CD4-positive, alpha-beta T cell treated with Interferon alpha-2 for 1 hour (primary cell): ENCODE results near the gene PSTPIP1.

Experiments used
- DNase-seq, 2 donors: peaks; one replicate each; pipeline ENCODE4 v3.0.0-alpha.2; 2020 to 2022

PSTPIP1 gene

GRCh38 chr15:77032052-77032646 is 37.2 kb downstream of the PSTPIP1 start:
- no peak for DNase-seq

GRCh38 chr15:77032647-77033416 is 37.9 kb downstream of the PSTPIP1 start:
- no peak for DNase-seq

GRCh38 chr15:77033417-77033728 is 38.4 kb downstream of the PSTPIP1 start:
- no peak for DNase-seq

DNA sequence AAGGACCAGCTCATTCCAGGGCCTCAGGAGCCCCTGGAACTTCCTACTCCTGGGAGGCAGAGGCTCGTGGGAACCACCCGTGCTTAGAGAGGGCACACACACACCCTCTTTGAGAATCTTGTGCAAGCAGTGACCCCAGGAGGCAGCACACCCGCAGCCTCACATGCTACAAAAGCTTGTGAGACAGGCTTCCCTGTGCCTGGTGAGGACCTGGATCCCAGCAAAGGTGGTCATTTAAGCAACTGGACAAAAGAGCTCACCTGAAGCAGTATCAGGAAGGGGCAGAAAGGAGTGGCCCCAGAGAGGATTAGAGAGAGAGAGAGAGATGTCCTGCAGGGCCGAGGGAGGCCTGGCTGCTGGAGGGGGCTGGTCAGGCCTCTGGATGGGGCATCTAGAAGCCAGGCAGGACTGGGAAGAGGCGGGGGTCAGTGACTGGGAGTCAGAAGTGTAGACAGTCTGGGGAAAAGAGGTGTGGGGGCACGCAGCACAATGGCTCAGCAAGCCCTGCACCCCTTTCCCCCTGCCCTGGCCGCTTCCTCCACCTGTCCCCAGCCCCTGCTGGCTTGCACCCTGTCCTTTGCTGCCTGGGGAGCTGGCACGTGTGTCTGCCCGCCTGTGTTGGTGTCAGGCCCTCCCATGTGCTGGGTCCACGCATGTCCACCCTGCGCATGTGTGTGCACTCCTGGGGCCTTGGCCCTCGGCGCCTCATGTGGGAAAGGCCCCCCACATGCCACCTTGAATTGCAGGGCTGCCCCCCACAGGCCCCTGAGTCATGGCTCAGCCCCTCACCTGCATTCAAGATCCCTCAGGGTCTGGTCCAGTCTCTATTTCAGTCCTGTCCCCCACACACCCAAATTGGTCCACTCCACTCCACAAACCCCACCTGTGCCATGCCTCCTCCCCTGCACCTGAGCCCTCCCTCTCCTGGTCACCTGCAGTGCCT is 39.1 kb downstream of the PSTPIP1 start:
- DNase-seq = no peak

- peak; percentile 39 for DNase-seq
Measured at GRCh38 chr15:77034695-77035489, 40.0 kb downstream of the PSTPIP1 start.

DNA sequence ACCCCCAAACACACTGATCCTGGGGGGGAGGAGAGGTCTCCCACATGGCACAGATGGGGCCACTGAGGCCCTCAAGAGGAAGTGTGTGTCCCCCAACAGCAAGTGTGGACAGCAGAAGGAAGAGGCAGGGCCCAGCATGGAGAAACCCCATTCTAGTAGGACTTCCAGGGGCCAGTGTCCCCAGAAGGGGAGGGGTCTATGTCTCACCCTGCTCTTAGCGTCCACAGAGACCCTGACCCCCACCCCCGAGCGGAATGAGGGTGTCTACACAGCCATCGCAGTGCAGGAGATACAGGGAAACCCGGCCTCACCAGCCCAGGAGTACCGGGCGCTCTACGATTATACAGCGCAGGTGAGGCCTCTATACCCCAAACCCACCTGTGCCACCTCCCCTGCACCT is 40.7 kb downstream of the PSTPIP1 start:
- no peak for DNase-seq

GRCh38 chr15:77035999-77036471 is 41.1 kb downstream of the PSTPIP1 start:
- no peak for DNase-seq

DNA sequence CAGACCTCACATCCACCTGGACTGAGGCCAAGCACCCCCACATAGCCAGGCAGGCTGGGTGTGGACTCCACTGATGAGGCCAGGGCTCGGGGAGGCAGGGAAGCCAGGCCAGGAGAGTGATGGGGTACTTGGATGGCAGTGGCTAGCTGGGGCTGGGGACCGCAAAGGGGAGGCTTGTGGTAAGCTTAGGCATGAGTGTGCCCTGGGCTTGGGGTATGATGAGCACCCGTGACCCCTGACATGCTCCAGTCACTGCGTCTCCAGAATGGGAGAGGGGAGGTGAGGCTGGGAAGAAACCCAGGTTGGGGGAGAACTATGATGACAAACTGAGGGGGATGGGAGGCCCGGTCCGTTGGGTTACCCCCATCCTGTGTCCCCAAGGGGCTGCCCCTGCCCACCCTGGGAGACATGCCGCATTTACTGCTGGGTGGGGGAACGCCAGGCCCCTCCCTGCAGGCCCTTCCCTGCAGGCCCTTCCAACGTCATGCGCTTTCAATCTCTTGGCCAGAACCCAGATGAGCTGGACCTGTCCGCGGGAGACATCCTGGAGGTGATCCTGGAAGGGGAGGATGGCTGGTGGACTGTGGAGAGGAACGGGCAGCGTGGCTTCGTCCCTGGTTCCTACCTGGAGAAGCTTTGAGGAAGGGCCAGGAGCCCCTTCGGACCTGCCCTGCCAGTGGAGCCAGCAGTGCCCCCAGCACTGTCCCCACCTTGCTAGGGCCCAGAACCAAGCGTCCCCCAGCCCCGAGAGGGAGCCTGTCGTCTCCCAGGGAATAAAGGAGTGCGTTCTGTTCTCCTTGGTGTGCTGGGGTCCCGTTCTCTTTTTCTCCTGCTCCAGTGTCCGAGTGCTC is 41.8 kb downstream of the PSTPIP1 start:
- DNase-seq = no peak

DNA sequence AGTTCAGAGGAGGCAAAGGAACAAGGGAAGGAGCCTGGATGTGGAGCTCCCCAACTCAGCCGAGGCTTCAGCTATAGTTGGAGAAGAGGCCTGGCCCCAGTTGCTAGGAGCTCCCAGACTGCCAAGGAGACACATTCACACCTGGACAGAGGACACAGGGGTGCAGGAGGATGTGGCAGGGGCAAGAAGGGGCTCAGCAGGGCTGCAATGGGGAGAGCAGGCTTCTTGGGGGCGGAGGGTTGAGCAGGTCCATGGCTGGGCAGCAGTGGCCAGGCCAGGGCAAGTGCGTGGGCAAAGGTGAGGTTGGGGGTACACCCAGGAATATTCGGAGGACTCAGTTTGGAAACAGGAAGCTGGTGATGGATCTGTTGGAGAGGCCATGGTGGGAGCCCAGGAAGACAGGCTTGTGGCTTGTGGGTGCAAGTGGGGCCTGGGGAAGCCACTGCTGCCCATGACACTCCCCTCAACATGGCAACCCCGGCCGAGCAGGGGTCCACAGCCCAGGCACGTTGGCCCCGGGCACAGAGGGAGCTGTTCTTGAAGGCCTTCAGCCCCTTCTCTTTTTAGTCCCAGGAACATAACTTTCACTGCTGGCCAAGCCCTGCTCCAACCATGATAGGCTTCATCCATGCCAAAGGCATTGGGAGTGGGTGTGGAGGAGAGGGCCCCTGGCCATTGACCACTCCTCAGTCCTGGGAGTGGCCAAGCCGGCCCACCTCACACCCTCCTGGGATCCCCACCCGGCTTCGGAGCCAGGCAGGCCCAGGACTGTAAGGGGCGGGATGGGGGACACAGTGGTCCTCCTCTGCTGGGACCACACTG is 42.7 kb downstream of the PSTPIP1 start:
- no peak for DNase-seq

DNA sequence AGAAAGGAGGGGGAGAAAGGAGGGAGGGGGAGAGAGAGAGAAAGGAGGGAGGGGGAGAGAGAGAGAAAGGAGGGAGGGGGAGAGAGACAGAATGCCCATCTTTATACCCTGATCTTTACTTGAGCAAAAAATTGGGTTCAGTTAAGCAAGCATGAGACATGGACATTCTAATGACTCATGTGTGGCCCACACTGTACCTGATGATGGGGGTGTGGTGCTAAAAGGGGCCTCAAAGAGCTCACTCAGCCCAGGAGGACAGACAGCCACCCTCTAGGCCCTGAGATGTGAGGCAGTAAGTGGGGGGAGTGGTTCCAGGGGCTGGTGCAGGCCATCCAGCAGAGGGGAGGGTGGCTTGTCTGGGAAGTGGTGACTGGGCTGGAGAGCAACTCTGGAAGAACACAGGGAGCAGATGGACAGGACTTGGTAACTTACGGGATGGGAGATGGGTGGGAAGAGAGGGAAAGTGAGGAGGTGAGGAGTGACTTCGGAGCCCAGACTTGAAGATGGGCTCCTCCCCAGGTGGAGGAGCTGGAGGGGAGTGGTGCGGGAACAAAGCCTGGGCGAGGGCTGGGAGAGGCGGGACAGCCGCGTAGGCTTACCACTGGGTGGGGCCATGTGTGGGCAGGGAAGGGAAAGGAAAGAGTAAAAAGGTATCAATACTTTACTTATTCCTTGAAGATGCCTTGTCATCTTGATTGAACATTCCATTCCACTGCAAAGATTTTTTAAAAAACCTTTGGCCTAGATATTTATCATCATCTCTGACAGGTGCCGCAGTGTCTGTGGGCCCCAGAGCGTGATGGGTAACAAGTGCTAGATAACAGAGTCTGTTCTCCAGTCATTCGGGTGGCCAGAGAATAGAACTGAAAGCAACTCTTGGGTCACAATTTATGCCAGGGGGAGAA is 43.6 kb downstream of the PSTPIP1 start:
- no peak for DNase-seq

- no peak for DNase-seq
Measured at GRCh38 chr15:77039217-77039533, 44.2 kb downstream of the PSTPIP1 start.

- no peak for DNase-seq
Measured at GRCh38 chr15:77039848-77040247, 44.9 kb downstream of the PSTPIP1 start.

DNA sequence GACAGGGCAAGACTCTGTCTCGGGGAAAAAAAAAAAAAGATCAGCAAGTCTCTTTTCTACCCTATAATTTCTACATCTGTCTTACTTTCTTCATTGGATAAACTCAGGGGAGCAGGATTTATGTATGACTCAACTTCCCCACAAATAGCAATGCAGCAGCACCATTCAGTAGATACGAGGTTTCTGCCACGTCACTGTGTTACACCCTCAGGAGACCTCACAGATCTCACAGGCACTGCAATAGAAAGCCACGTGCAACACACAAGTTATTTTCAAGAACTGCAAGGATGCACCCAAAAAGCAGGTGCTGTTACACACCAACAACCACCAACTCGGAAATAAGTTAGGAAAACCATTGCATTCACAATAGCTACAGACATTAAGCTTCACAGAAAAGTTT is 45.7 kb downstream of the PSTPIP1 start:
- DNase-seq = no peak

DNA sequence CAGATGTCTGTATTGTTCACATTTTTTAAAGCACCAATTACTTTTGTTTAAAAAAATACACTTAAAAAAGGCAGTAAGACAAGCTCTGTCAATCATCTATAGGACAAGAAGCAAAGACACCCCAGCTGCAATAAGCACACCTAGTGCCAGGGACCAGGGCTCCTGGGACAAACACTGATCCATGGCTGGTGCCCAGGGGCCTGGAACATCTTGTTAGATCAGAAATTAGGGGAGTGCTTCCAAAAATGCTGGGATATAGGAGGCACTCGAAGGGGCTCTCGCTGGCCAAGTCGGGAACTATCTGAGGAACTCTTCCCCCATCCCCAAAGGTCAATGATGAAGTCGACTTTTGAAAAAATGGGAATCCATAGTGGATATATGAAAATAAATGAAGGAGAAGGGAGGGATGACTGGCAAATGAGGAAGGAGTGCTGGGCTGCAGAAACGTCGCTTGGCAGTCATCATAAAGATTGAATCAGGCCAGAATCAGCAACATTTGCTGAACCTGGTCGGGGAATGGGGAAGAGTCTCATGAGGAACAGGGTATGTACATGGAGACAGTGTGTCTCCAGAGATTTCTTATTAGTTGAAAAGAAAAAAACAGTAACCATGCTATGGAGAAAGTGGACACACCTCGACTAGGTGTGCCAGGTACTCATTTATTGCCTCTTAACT is 47.5 kb downstream of the PSTPIP1 start:
- no peak for DNase-seq

DNA sequence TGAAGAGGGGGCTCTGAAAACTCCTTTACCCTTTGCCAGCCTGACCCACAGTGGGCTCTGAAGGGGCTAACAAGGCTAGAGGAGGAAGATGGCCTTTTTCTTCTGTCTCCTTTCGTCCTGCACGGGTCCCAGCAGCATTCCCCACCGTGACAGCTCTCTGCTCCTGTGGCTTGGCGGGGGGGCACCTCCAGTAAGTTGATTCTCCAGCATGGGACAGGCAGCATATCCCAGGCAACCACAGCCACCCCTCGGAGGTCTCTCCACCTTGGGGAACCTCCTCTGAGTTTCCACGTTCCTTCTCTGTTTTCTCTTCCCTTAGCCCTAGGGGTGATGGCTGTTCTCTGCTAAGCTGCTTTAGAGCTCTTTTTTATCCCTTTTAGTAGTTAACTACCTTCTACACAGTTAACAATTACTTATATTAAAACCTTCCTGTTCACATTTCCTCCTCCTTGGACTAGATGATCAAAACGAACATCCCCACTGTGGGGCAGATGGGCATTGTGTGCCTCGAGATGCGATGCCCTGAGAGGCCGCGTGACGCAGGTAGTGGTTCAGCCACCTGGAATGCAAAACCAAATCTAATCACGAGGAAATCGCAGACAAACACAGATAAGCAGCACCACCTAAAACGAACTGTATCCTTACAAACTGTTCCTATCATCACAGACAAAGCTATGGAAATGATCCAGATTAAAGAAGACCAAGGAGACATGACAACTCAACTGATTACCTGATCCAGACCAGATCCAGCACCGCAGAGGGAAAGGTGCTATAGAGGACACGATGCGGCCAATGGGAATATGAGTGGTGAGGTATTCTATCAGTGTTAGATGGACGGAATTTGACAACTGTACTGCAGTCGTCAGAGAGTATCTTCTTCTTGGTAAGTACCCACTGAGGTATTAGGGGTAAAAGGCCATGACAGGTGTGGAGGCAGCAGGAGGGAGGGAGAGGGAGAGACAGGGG is 48.3 kb downstream of the PSTPIP1 start:
- DNase-seq = no peak

- DNase-seq = no peak
Measured at GRCh38 chr15:77044228-77045042, 49.5 kb downstream of the PSTPIP1 start.

DNA sequence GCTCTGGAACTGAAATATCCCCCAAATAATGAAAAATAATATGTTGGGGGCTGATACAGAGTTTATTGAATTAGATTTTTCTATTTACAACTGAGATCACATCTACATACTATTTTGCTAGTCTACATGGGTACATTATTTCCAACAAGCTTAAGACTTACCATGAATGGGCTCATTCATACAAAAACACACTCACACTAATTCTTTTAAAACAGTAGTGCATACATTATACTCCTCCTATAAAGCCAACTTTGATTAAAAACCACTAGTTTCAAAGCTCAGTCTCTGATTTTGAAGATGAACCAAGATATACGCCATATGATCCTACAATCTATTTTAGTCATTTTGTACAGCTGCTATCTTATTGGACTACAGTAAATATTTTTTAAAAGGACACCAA is 51.1 kb downstream of the PSTPIP1 start:
- no peak for DNase-seq
